Putamen (tissue), 1 donor: Measurements from ENCODE around the gene KLK12.
"Not testable (repeated sequence)": the region's sequence is repeated elsewhere in the genome, so short reads cannot be mapped to it uniquely, and the experiment has no call there.

ENCODE experiments used
- DNase-seq: peaks from one replicate; pipeline ENCODE4 v3.0.0-alpha.2; 2016; ENCODE audit warnings: low spot score

KLK12 gene

DNA sequence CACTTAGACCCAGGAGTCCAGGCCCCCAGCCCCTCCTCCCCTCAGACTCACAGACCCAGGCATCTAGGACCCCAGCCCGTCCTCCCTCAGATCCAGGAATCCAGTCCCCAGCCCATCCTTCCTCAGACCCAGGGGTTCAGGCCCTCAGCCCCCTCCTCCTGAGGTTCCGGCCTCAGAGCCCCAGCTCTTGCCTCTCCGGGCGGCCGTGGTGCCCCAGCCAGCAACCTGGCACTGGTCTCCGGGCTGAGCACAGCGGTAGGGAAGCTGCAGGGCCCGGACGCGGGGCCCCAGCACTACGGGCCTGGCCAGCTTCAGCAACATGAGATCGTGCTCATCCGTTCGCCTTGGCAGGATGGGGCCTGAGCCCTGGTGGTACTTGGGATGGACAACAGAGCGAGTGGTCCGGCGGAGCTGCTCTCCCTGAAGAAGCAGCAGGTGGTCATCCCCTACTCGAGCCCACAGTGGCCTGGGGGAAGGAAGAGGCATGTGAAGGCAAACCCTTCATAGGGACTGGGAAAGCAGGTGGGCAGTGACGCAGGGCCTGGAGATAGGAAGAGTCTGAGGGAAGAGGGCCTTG lies 19.0 kb downstream of the KLK12 start:
- no peak for DNase-seq

DNA sequence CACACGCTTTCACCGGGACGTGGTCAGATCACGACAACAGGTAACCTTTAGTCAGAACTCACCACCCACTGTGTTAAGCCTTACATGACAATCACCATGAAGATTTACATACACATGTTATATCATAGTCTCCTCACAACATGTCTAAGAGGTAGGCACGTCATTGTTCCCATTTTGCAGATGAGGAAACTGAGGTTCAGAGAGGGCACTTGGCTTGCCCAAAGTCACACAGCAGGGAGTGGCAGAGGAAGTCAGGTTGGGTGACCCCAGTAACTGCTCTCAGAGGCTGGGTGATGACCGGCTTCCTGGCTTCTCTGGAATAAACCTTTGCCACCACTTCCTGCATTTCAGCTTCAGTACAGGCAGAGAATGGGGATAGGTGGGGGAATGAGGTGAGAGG lies 20.6 kb downstream of the KLK12 start:
- no peak for DNase-seq

DNA sequence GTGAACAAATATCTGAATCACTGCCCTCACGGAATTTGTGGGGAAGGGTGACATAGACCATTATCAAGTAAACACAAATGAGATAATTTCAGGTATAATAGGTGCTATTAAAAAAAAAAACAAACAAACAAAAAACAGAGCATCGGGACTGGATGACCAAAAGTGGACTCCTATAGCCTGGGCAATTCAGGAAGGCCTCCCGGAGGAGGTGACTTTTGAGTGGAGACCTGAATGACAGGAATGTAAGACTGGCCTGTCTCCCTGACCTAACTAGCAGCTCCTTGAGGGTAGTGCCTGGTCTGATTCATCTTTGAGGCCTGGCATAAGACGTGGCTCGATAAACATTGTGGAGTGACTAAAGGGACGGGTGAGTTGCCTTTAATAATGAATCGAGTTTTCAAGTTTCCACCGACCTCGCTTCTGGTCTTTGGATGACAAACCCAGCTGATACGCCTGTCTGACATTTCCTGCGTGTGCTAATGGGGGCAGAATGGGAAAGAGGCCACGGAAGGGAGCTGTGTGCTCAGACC lies 22.1 kb downstream of the KLK12 start:
- DNase-seq: no peak

DNA sequence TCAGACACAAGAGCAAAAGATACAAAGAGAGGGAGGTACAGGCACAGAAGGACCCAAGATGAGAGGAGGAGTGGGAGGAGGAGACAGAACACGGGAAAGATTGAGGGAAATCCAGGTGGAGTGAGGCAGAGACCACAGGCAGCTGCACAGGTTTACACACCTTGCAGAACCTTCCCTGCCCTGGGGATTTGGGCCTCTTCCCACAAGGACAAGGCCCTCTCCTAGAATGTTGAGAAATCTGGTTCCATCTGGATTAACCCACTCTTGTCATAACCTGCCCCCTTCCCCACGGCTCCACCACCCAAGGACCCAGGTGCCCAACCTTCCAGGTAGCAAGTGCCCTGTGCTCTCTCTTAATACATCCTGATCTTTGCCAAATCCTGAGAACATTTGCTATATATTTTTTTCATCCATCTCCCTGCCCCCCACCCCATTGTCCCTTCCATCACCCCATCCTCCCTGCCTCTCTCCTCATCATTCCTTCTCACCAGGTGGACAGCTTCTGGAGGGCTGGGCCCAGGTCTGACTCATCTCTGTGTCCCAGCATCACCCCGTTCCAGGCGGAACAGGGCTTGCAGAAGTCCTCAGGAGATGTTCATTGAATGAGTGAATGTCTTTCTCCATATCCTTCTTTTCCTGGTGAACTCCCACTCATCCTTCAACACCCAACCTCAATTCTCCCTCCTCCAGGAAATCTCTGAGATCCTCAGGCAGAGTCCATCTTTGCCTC lies 24.6 kb downstream of the KLK12 start:
- DNase-seq: no peak

DNA sequence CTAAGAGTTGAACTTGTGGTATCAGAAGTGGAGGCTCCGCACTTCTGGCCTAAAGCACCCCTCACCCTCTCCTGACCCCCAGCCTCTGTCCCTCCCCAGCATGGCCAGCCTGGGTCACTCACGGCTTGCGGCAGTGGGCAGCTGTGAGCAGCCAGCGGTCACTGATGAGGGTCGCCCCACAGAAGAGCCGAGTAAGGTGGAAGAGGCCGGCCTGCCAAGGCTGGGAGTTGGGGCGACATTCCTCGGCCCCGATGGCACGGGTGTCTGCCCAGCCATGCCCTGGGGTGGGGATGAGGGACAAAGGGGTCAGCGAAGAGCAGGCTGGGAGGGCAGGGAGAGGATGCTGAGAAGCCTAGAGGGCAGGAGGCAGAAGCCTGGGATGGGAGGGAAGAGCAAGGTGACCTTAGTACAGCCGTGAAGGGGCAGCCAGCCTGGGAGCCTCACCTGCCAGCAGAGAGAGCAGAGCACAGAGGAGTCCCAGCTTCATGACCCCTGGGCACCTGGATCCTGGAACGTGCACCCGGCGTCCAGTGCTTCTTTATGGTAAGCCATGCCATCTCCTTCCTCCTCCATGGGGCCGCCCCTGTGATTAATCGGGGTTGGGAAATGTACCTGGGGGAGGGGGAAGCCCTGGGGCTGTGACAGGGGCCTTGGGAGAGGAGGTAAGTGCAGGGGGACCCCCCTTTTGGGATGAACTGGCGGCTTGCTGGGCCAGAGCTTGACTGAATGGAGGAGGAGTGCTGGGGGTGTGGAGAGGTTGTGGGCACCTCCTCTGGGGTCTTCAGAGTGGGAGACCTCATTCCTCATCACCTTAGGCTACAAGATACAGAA lies 25.5 kb downstream of the KLK12 start:
- DNase-seq: no peak

DNA sequence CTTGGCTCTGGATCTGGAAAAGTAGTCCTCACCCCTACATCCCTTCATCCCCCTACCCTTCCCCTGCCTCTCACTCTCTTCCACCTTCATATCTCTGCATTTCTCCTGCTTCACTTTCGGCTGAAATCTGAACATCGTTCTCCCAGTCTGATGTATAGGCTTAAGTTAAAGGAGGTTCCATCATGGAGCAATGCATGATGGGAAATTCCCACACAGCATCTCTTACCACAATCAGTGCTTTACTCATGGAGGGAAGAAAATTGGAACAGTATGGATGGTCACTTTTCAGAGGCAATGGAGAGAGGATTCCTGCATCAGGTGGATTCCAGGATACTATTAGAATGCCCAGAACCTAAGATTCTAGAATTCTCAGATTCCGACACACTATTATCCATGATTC lies 27.3 kb downstream of the KLK12 start:
- DNase-seq: no peak

DNA sequence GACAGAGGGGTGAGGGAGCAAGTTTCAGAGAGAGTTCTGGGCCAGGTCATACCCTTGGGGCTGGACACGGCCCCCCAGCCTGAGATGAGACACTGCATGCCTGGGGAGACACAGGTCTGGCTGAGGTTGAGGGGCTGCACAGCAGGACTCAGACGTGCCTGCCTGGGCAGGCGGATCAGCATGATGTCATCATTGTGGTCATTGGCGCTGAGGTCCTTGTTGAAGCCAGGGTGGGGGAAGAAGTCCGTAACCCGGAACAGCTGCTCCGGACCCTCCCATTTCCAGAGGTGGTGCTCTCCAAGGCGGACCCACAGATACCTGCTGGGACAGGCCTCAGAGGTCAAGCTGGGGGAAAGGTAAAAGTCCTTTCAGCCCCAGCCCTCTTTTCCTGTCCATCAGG lies 28.4 kb downstream of the KLK12 start:
- no peak for DNase-seq

DNA sequence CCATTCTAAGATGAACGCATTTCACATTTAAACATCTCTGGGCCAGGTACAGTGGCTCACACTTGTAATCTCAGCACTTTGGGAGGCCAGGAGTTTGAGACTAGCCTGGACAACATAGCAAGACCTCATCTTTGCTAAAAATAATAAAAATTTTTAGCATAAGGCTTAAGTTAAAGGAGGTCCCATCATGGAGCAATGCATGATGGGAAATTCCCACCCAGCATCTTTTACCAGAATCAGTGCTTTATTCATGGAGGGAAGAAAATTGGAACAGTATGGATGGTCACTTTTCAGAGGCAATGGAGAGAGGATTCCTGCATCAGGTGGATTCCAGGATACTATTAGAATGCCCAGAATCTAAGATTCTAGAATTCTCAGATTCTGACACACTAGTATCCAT lies 29.6 kb downstream of the KLK12 start:
- DNase-seq: no peak

DNA sequence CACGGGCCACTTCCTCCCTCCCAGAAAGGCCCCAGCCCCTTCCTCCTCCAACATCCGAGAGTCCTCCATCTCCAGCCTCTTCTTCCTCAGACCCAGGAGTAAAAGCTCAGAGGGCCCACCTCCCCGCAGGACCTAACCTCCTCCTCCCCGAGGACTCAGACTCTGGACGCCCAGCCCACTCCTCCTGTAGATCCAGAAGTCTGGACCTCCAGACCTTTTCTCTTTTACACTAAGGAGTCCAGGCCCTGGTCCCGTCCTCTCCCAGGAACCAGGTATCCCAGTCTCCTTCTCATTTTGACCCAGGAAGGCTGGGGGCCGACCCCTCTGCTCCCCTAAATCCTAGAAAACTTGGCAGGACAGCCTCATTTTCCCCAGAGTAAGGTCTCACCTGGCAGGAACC lies 31.5 kb downstream of the KLK12 start:
- DNase-seq: no peak

DNA sequence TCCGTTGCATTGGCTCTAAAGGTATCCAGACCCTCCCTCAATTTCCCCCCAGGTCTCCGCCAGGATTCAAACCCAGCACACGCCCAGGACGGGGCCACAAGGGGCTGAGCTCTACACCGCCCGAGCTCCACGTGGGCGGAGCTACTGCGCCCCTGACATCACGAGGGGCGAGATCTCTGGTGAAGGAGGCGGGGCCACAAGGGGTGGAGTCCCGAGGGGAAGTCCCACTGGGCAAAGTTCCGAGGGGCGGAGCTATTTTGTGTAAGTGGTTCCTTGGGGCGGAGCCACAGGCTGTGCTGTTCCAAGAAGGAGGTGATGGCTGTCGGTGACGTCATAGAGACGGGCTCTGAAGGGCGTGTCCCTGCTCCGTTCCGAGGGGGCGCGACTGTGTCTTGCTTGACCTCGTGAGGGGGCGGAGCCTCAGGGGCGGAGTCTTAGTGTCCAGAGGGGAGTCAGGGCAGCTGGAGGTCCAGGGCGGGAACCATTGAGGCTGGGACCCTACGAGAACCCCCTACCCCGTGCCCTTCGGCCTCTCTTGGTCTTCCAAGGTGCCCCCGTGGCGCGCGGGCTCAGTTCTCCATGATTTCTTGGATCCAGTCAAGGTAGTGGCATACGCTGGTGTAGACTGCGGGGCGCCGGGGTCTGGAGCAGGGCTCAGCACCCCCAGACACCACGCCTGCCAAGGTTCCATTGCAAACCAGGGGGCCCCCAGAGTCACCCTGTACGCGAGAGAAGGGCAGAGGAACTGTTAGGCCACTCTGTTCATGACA lies 32.1 kb downstream of the KLK12 start:
- no peak for DNase-seq

DNA sequence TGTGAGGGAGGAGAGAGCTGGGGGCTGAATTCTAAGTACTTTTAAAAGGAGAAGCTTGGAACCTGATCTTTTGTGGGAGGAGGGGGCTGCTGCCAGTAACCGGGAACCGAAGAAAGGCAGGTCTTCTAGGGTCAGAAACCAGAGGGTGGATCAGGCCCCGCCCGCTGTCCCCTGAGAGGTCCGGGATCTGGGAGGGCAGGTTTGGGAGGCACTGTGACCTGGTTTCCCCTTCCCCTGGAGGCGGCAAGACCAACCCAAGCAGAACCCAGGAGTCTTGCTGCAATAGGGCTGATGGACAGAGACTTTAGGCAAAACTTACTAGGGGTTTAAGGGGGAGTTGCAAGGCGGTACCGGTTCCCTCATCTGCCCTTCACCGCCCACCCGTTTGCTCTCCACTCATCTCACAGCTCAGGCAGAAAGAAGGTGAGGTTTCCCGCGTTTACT lies 32.7 kb downstream of the KLK12 start:
- DNase-seq: no peak

DNA sequence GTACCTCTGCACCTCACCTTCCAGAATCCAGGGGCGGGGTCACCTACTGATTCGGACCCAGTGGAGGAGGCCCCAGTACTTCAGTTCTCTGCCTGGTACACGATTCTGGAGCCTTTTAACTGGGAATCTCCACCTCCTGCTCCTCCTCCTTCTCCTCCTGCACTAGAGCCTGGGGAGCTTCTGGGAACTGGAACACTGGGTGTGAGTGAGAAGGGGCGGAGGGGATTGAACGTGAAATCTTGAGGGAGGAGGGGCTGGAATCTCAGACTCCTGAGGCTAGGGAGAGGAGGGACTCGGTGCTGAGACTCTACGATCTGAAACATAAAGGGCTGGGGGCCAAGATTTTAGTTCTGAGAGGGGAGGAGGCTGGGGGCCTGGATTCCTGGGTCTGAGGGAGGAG lies 33.3 kb downstream of the KLK12 start, which contains the start of gene KLK8:
TSS of gene KLK8 (minus strand) at position 90 of the 400 bp plus-strand sequence. CDS start 437 bp downstream, outside the sequence.
- DNase-seq: no peak

DNA sequence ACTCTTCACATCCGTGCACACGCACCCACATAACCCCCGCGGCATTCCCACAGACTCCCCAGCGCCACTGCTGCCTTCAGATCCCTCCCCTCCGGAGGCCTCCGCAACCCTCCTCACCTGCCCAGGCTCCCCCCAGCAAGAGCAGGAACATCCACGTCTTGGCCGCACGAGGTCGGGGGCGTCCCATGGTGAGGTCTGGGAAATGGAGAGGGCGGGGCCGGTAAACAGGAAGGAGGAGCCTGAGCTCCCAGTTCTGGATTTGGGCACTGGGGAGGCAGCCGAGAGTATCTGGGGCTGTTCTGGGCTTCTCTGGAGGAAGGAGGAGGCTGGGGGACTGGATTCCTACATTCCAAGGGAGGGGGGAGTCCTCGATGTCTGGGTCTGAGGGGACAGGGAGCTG lies 33.8 kb downstream of the KLK12 start:
- no peak for DNase-seq

DNA sequence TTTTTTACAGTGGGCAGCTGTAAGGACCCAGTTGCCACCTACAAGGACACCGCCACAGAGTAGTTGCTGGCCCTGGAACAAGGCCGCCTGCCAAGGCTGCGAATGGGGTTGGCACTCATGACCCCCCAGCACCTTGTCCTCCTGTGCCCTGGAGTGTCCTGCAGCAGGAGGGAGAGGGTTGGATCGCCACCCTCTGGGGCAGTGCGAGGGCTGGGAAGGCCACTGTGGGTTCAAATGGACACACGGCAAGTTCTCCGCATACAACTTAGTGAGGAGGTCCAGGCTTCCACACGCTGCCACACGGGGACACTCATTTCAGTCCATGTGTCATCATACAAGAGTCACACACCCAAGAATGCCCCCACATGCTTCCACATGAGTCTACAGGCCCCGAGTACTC lies 34.4 kb downstream of the KLK12 start:
- DNase-seq: no peak

DNA sequence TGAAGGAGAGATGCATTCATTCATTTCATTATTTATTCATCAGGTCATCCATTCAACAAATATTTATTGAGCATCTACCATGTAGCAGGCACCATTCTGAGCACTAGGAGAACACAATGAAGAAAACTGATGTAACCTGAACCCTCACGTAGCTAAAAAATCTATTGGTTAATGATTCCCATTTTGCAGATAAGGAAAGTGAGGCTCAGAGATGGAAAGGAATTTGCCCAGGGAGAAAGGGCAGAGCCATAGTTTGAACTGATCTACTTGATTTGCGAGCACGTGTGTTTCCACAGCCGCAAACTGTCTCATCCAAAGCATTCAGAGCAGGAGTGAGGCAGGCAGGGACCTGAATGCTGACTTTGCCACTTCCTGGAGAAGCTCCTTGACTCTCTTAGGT lies 36.1 kb downstream of the KLK12 start:
- no peak for DNase-seq

DNA sequence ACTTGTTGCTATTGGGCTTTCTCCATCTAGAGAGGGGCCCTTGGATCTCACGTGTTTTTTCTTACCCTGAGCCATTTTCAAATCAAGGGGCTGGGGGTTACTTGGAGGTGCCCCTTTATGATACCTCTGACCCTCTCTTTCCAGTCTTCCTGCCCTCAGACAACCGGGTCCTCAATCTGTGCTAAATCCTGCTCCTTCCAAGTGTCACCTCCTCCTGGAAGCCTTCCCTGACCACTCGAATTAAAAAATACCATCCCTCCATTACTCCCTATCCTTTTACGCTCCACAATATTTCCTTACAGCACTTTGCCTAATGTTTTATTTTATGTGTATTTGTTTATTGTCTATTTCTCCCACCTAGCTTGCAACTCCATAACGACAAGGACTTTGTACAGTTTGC lies 36.7 kb downstream of the KLK12 start:
- no peak for DNase-seq

DNA sequence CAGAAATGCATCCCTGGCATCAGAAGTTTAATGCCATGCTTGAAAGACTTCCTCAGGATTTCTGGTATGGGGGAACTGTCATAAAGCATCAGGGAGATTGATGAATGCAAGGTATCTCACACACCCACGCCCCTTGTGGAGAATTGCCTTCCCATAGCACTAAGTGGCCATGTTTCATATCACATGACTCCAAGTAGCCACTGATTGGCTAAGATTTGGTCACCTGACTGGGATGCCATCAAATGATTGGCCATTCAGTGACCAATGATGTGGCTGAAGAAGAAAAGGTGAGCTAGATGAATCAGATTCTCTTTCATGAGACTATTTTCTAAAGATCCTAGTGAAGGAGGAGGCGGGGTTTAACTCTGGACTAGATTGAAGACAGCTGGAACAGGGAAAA lies 40.7 kb downstream of the KLK12 start:
- DNase-seq: no peak

DNA sequence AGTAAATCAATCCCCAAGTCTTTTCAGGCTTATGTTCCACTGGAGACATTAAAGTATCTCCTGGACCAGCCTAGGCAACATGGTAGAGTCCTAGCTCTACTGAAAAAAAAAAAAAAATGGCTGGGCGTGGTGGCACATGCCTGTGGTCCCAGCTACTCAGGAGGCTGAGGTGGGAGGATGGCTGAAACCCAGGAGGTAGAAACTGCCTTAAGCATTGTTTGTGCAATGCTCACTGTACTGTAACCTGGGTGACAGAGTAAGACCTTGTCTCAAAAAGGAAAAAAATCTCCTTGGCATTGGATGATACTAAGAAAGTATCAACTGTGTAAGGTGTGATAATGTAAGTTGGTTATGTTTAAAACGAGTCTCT lies 42.2 kb downstream of the KLK12 start:
- no peak for DNase-seq

DNA sequence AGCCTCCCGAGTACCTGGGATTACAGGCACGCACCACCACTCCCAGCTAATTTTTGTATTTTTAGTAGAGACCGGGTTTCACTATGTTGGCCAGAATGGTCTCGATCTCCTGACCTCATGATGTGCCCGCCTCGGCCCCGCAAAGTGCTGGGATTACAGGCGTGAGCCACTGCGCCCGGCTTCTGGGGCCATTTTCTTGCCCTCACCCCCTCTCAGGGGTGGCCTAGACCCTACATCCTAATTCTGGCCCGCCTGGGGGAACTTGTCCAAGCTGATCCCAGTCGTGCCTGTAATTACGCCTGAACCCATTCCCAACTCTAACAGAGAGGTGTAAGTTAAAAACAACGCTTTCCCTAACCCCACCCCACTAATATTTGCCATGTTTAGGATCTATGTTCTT lies 50.4 kb downstream of the KLK12 start:
- DNase-seq: not testable (repeated sequence)

DNA sequence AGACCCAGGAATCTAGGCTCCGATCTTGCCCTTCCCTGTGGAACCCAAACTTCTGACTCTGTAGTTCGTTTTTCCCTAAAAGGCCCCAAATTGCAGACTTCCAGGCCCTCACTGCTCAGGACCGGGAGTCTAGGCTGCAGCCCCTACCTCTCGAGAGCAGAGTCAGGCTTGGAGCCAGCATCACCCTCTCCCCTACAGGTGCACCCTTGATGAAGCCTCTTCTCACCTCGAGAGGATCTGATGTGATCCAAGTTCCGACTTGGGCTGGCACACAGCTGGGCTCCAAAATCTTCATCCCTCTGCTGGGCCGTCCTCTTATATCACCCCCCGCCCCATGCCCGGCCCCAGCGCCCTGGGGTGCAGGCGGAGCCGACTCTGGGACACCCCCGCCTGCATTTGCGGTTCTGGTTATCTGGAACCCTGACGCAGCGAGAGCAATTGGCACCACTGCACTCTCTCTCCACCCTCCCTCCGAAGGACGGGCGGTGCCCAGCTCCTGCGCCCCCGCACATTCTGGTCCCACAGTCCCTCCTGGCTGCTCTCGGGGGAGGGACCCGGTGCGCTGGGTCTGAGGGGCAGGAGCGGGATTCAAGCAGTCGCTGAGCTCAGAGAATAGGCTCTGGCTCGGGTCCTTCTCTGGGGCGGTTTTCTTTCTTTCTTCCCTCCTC lies 51.0 kb downstream of the KLK12 start, which contains the start of gene KLK7:
TSS of gene KLK7 (minus strand) at position 293 of the 668 bp plus-strand sequence. CDS start 1,518 bp downstream, outside the sequence.
- no peak for DNase-seq

DNA sequence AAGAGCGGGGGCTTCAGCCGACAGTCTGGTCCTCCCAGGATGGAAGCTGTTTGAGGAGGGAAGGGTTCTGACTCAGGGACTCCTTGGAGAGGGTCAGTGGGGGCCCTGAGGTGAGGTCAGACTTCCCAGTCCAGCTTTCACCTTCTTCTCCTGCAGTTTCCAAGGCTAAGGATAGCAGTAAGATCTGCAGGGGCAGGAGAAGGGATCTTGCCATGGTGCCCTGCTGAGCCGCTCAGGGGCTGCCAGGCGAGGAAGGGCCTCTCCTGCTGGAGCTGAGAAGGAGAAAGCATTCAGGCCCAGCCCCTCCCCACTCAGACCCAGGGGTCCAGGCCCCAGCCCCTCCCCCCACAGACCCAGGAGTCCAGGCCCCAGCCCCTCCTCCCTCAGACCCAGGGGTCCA lies 52.6 kb downstream of the KLK12 start:
- DNase-seq: no peak
